ENCODE results near the gene SLC22A7. TPM values are rescaled to one million over a fixed set of nuclear protein-coding genes. Genes with fewer than 3 reads are reported as not detected.
"Not testable (repeated sequence)": the region's sequence is repeated elsewhere in the genome, so short reads cannot be mapped to it uniquely, and the experiment has no call there.

SLC22A7 gene
- total RNA-seq, 1 experiment from 2014 or later, result not detected

- no peaks in the 10 kb centered on the region for H3K9me3 ChIP-seq (ENCODE audit: insufficient read depth, low read depth)
- H3K27ac ChIP-seq, result no peak overlapping the region
- no peaks in the 10 kb centered on the region for H3K36me3 ChIP-seq (ENCODE audit: low read depth)
- CTCF ChIA-PET, result no interaction called here
- H3K4me3 ChIP-seq, result no peak overlapping the region
- H3F3A ChIP-seq (ENCODE audit: insufficient read depth, low read depth), result no peaks in the 10 kb centered on the region
- no TSS peak for BruUV-seq (replicated peaks)
- H3K9me2 ChIP-seq (ENCODE audit: insufficient read depth), result no peaks in the 10 kb centered on the region
- intact Hi-C loops (cut with micrococcal nuclease; ENCODE audit: unreplicated experiment), result no loop called here
- TF ChIP-seq EZH2 (IDR thresholded peaks at IDR 0.05; ENCODE audit: low read depth) (no peak), CTCF (conservative IDR thresholded peaks at IDR 0.05) (no peak)
- no peak for DNase-seq
- H3K4me1 ChIP-seq (replicated peaks; ENCODE audit: insufficient read depth), result no peaks in the 10 kb centered on the region
- no peak overlapping the region for H3K4me2 ChIP-seq
- H2AFZ ChIP-seq, result no peak overlapping the region
- no peaks in the 10 kb centered on the region; the same call in 1 of the 2 replicates for H3K27me3 ChIP-seq (ENCODE audit: insufficient read depth, low read depth)
- H3K79me2 ChIP-seq (ENCODE audit: low read depth), result no peaks in the 10 kb centered on the region
- no peaks in the 10 kb centered on the region for H4K20me1 ChIP-seq (ENCODE audit: insufficient read depth)
- POLR2A ChIA-PET (ENCODE audit: unreplicated experiment), result no interaction called here
These were observed 4.1 kb downstream of the SLC22A7 start for GRCh38 chr6:43302126-43302525.

GRCh38 chr6:43303006-43303405 is 4.9 kb downstream of the SLC22A7 start:
- H3K4me1 ChIP-seq (replicated peaks; ENCODE audit: insufficient read depth); H3F3A ChIP-seq (ENCODE audit: insufficient read depth, low read depth); H3K9me3 ChIP-seq (ENCODE audit: insufficient read depth, low read depth); H3K27ac ChIP-seq; H2AFZ ChIP-seq; H3K9me2 ChIP-seq (ENCODE audit: insufficient read depth); H3K4me2 ChIP-seq; H3K4me3 ChIP-seq; CTCF ChIA-PET; DNase-seq; H4K20me1 ChIP-seq (ENCODE audit: insufficient read depth); H3K27me3 ChIP-seq (ENCODE audit: insufficient read depth, low read depth); intact Hi-C loops (cut with micrococcal nuclease; ENCODE audit: unreplicated experiment); POLR2A ChIA-PET (ENCODE audit: unreplicated experiment); H3K79me2 ChIP-seq (ENCODE audit: low read depth); H3K36me3 ChIP-seq (ENCODE audit: low read depth); BruUV-seq (replicated peaks): not testable (repeated sequence)

GRCh38 chr6:43303751-43304331 is 5.8 kb downstream of the SLC22A7 start:
- Histone ChIP-seq H2AFZ (no peak overlapping the region), H3K79me2 (ENCODE audit: low read depth) (no peaks in the 10 kb centered on the region), H4K20me1 (ENCODE audit: insufficient read depth) (no peaks in the 10 kb centered on the region), H3K27ac (no peak overlapping the region), H3F3A (ENCODE audit: insufficient read depth, low read depth) (no peaks in the 10 kb centered on the region), H3K27me3 (ENCODE audit: insufficient read depth, low read depth) (no peaks in the 10 kb centered on the region), H3K4me2 (no peak overlapping the region), H3K9me3 (ENCODE audit: insufficient read depth, low read depth) (no peaks in the 10 kb centered on the region), H3K4me3 (no peak overlapping the region), H3K9me2 (ENCODE audit: insufficient read depth) (no peaks in the 10 kb centered on the region), H3K36me3 (ENCODE audit: low read depth) (no peaks in the 10 kb centered on the region), H3K4me1 (replicated peaks; ENCODE audit: insufficient read depth) (no peaks in the 10 kb centered on the region; the same call in 1 of the 2 replicates)
- CTCF ChIA-PET, result no interaction called here
- BruUV-seq (replicated peaks), result no TSS peak
- TF ChIP-seq CTCF (conservative IDR thresholded peaks at IDR 0.05) (no peak), EZH2 (IDR thresholded peaks at IDR 0.05; ENCODE audit: low read depth) (no peak)
- POLR2A ChIA-PET (ENCODE audit: unreplicated experiment), result no interaction called here
- no peak for DNase-seq
- intact Hi-C loops (cut with micrococcal nuclease; ENCODE audit: unreplicated experiment), result no loop called here

- TF ChIP-seq CTCF (conservative IDR thresholded peaks at IDR 0.05) (no peak), EZH2 (IDR thresholded peaks at IDR 0.05; ENCODE audit: low read depth) (no peak)
- Histone ChIP-seq H3K27ac (no peak overlapping the region), H3K9me3 (ENCODE audit: insufficient read depth, low read depth) (no peaks in the 10 kb centered on the region), H3K79me2 (ENCODE audit: low read depth) (no peaks in the 10 kb centered on the region), H3K4me2 (no peak overlapping the region), H3K9me2 (ENCODE audit: insufficient read depth) (no peaks in the 10 kb centered on the region), H3K36me3 (ENCODE audit: low read depth) (no peaks in the 10 kb centered on the region), H2AFZ (no peak overlapping the region), H4K20me1 (ENCODE audit: insufficient read depth) (no peaks in the 10 kb centered on the region), H3K4me3 (no peak overlapping the region), H3K27me3 (ENCODE audit: insufficient read depth, low read depth) (no peaks in the 10 kb centered on the region), H3F3A (ENCODE audit: insufficient read depth, low read depth) (no peaks in the 10 kb centered on the region), H3K4me1 (replicated peaks; ENCODE audit: insufficient read depth) (peaks cover 5% of the 10 kb centered on the region; the same call in 1 of the 2 replicates)
- BruUV-seq (replicated peaks), result no TSS peak
- ChIA-PET POLR2A (ENCODE audit: unreplicated experiment) (no interaction called here), CTCF (no interaction called here)
- intact Hi-C loops (cut with micrococcal nuclease; ENCODE audit: unreplicated experiment), result no loop called here
- DNase-seq, result no peak
These were observed 6.3 kb downstream of the SLC22A7 start for GRCh38 chr6:43304361-43304760.

Data from PC-9 (cell line).